ENCODE measurements around the gene CMTM6.
"Not testable (repeated sequence)": the region's sequence is repeated elsewhere in the genome, so short reads cannot be mapped to it uniquely, and the experiment has no call there.

CMTM6 gene

GRCh38 chr3:32466808-32467207 lies 35.8 kb downstream of the CMTM6 start:
- DNase-seq (ENCODE audit: low read depth in 2 of 2), result not testable (repeated sequence)

- not testable (repeated sequence) for DNase-seq (ENCODE audit: low read depth in 2 of 2)
Observed at GRCh38 chr3:32464726-32465125, 37.9 kb downstream of the CMTM6 start.

GRCh38 chr3:32463415-32463814 lies 39.2 kb downstream of the CMTM6 start:
- DNase-seq (ENCODE audit: low read depth in 2 of 2), result not testable (repeated sequence)

GRCh38 chr3:32462191-32462986 lies 40.3 kb downstream of the CMTM6 start:
- not testable (repeated sequence) for DNase-seq (ENCODE audit: low read depth in 2 of 2)

DNA sequence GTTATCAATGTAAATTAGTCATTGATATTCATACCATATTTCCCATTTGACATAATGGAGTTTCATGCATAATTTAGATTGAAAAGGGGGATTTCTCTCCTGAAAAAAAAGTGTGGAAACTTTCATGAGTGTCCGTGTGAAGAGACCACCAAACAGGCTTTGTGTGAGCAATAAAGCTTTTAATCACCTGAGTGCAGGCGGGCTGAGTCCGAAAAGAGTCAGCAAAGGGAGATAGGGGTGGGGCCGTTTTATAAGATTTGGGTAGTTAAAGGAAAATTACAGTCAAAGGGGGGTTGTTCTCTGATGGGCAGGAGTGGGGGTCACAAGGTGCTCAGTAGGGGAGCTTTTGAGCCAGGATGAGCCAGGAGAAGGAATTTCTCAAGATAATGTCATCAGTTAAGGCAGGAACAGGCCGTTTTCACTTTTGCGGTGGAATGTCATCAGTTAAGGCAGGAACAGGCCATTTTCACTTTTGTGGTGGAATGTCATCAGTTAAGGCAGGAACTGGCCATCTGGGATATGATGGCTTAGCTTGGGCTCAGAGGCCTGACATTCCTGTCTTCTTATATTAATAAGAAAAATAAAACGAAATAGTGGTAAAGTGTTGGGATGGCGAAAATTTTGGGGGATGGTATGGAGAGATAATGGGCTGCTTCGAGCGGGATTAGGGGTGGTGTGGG lies 41.7 kb downstream of the CMTM6 start:
- not testable (repeated sequence) for DNase-seq (ENCODE audit: low read depth in 2 of 2)

GRCh38 chr3:32460031-32460749 lies 42.5 kb downstream of the CMTM6 start:
- peak; percentile 31 to 45 for DNase-seq (ENCODE audit: low read depth in 2 of 2)

DNA sequence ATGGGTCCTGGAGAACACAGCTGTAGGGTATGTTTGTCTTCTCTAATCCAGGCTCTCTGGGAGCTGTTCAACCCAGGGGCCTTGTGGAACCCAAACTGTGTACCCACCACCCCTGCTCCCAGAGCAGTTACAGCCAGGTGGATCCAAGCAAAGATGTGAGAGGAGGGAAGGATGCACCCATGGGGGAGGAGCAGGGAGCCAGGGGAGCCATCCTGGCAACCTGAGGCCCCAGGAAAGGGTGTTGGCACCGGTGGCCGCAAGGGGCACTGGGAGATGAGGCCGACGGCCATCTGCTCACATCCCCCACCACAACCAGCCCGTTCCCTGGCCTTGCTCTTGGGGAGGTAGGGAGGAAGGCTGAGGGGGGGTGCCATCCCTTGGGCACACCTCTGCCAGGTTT lies 43.2 kb downstream of the CMTM6 start:
- no peak for DNase-seq (ENCODE audit: low read depth in 2 of 2)

GRCh38 chr3:32457971-32458471 lies 44.6 kb downstream of the CMTM6 start:
- peak; percentile 24 to 37 for DNase-seq (ENCODE audit: low read depth in 2 of 2)

DNA sequence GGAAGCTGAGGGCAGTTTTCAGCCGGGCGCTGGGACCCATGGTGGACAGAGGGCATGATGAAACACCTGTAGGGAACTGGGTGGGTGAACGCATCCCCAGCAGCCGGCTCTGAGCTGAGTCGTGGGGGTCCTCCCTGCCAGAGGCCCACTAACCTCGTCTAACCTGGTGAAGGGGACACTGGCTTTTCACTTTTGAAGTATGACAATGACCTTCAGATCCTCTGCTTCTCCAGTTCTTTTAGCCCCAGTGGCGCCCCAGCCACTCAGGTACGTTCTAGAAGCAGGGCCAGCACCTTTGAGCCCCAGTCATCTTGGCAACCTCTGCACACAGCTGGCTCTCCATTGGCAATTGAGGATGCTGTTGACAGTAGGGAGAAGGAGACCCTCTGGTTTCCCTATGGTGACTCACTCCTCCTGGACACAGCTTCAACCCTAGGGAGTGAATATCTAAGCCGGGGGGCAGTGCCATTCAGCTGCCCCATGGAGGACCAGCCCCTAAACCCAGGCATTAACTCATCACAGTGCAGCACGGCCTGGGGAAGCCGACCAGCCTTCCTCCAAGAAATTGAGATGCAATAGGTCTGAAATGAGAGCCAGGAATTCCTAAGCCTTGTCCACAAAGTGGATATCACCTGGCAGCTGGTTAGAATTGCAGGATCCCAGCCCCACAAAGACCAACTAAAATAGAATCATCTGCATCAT lies 46.1 kb downstream of the CMTM6 start:
- DNase-seq (ENCODE audit: low read depth in 2 of 2), result no peak

- DNase-seq (ENCODE audit: low read depth in 2 of 2), result no peak
Observed at GRCh38 chr3:32455609-32456428, 46.8 kb downstream of the CMTM6 start.

DNA sequence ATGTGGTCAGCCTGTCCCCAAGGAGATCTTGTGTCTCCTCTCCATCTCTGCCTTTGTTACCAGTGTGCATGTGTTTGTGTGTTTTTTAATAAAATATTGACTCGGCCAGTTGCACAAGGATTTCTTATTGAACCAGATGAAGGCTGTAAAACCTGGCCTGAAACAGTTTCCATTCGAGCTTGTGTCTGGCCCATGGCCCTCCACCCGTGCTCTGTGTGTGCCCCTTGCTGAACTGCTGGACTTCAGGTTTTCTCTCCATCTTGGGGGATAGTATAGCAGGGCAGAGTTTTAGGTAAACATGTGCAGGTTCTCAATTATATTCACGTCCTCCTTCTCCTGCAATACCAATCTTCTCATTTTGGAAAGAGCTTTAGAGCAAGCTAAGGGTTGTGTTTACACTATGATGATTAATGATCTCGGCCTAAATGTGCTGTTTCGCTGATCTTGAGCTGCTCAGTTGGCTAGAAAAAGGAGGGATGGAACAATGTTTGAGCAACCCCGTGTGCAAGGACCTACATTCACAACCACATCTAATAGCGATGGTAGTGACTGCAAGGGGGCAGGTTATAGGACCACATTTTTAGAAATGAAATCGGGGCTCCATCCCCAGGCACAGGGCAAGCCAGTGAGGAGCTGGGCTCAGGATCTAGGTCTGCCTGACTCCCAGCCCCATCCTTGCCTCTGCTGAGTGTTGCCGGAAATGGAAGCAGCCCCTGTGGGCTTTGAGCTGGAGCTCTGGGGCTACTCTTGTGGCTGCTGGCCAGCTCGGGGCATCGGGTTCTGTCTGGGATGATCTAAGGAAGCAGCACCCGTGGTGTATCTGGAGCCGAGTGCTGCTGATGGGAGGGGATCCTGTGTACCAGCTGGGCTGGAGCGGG lies 47.7 kb downstream of the CMTM6 start:
- no peak for DNase-seq (ENCODE audit: low read depth in 2 of 2)

DNA sequence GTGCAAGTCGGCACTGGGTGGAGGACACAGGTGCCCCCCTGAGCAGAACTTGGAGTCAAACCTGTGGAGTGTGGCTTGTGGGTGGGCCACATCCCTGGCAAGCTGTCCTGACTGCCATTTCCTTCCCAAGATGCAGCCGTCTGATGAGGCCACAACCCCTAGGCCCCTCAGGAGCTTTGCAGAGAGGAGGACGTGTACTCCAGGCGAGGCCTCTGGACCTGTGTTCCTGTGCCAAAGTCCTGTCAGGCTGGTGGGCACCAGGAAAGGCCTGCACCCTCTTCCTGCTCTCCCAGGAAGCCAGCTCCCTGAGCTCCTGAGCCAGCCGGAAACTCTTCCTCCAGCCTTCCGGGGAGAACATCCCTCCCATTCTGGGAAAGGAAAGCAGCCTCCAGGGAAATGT lies 48.5 kb downstream of the CMTM6 start:
- DNase-seq (ENCODE audit: low read depth in 2 of 2), result no peak

DNA sequence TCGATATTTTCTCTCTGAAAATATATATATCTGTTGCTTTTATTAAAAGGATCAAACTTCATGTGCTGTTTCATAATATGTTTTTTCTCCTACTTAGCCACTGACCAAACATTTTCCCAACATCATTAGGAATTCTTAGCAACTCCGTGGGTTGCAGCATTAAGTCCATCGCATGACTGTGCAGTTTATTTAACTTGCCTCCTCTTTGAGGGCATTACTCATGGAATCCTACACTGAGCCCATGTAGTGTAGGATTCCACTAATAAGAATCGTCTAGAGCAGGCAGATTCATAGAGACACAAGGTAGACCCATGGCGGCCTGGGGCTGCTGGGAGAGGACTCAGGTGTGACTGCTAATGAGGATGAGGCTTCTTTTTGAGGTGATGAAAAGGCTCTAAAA lies 49.3 kb downstream of the CMTM6 start:
- DNase-seq (ENCODE audit: low read depth in 2 of 2), result no peak

- no peak for DNase-seq (ENCODE audit: low read depth in 2 of 2)
Observed at GRCh38 chr3:32452009-32452408, 50.6 kb downstream of the CMTM6 start.

GRCh38 chr3:32450992-32451659 lies 51.5 kb downstream of the CMTM6 start:
- DNase-seq (ENCODE audit: low read depth in 2 of 2), result no peak

DNA sequence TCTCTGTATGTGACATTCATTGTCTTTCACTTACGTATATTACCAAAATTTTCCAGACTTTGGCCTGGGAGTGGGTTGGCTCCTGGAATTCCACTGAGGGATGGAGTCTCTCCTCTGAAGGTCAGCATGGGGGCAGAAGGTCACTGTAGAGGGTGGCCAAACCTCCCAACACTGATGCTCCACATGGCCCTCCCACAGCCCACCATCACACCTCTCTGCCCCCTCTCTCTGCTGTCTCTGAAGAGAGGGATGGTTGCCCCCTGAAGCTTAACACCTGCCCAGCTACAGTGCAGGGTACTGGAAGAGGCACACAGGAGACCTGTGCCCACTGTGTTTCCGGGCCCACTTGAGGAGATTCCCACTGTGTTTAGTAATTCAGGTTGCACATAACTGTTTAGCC lies 52.2 kb downstream of the CMTM6 start:
- no peak for DNase-seq (ENCODE audit: low read depth in 2 of 2)

DNA sequence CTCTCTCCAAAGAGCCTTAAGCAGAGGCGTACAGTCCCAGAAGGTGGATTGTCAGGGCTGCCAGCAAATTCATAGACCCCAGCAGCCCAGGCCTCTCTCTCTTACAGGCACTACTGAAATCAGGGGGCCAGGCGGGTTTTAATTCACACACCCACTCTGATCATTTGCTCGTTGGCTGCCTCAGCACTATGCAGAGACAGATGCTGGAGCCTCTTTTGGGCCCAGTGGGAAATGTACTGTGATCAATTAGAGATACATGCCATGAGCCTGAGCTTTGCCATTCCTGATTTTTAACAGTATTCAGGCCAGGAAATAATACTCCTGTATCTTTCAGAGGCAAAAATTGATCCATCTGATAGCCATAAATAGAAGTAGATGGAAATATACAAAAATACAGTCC lies 53.0 kb downstream of the CMTM6 start:
- no peak for DNase-seq (ENCODE audit: low read depth in 2 of 2)

- no peak for DNase-seq (ENCODE audit: low read depth in 2 of 2)
Observed at GRCh38 chr3:32448686-32449474, 53.8 kb downstream of the CMTM6 start.

All from stimulated activated CD8-positive, alpha-beta memory T cell treated with anti-CD3 and anti-CD28 coated beads, Interleukin-2, amount 100 ng/mL, for 1 hour (primary cell).